Adrenal gland (tissue), 12 donors: ENCODE measurements around the gene BLVRA. TPM values are rescaled to one million over a fixed set of nuclear protein-coding genes. Genes with fewer than 3 reads are reported as not detected.
A peak's percentile ranks its signal among the peaks of the same experiment; 100 is the strongest.

Source experiments
- DNase-seq, 7 donors: peaks; one replicate each; pipeline ENCODE4 v3.0.0-alpha.2; 2019 to 2020
- H3K27ac ChIP-seq, 5 donors: fragments of 200-600 bp; sonication (generic) in 4 of 5; 1 replicate in 3 of 5; 2 replicates in 2 of 5; pipeline versions ENCODE4 v1.5.1 to v1.8.0; 2016 to 2020; ENCODE audit warnings: mild to moderate bottlenecking in 1 of 5
- H3K27me3 ChIP-seq: fragments of 200-600 bp; 2 replicates; pipeline ENCODE4 v1.8.0; 2021
- H3K36me3 ChIP-seq, 2 donors: fragments of 200-600 bp; replicated peaks in 1 of 2; 1 replicate in 1 of 2; 2 replicates in 1 of 2; pipeline versions ENCODE4 v1.5.1 to v1.8.0; 2018 to 2022
- H3K4me1 ChIP-seq, 2 donors: fragments of 200-600 bp; replicated peaks in 1 of 2; 1 replicate in 1 of 2; 2 replicates in 1 of 2; pipeline versions ENCODE4 v1.5.1 to v1.8.0; 2018 to 2021
- H3K4me3 ChIP-seq, 4 donors: fragments of 200-600 bp; sonication (generic) in 3 of 4; one replicate each; pipeline ENCODE4 v1.5.1; 2016 to 2018
- H3K9me3 ChIP-seq, 3 donors: fragments of 200-600 bp; sonication (generic) in 1 of 3; replicated peaks in 1 of 3; 1 replicate in 2 of 3; 2 replicates in 1 of 3; pipeline versions ENCODE4 v1.5.1 to v1.8.0; 2016 to 2021
- CTCF ChIP-seq, 6 experiments: fragments of 450-650 bp in 4 of 6; fragments of 200-600 bp in 2 of 6; sonication (generic) in 1 of 6; IDR thresholded peaks; 1 replicate in 5 of 6; 2 replicates in 1 of 6; pipeline versions ENCODE4 v1.5.1 to v1.8.0; 2016 to 2021; ENCODE audit warnings: antibody characterized with exemption in 6 of 6, mild to moderate bottlenecking in 2 of 6, moderate library complexity in 1 of 6
- POLR2A ChIP-seq, 2 donors: fragments of 450-650 bp; IDR thresholded peaks; one replicate each; pipeline ENCODE4 v1.6.1; 2017; ENCODE audit warnings: antibody characterized with exemption in 2 of 2, mild to moderate bottlenecking in 2 of 2, moderate library complexity in 1 of 2
- WGBS, 4 donors: extraction: QIAGEN DNeasy Blood & Tissue Kit in 2 of 4; methylation state at CpG; one replicate each; pipeline versions ENCODE4 v1.1.5 to v1.1.7; 2013 to 2017; 5-methylcytosine and 5-hydroxymethylcytosine counted together
- intact Hi-C, 2 donors: fragments of 100-400 bp; cut with DNase I; formaldehyde crosslinking; loops; one replicate each; pipeline versions ENCODE4 v1.14.1 to v1.15.0; 2022 to 2023
- polyA plus RNA-seq, 3 donors: library from polyadenylated mRNA; stranded (reverse); fragments of 200-250 nt in 2 of 3; fragments of 350-450 nt in 1 of 3; fragmentation: Illumina TruSeq in 1 of 3; extraction: RNeasy Lipid Tissue Mini Kit (QIAGEN cat#74804) in 1 of 3; gene quantifications; one replicate each; pipeline ENCODE4 v1.2.3, GENCODE V29; 2013 to 2014
- total RNA-seq, 9 donors: library from RNA; depleted of rRNA in 4 of 9; stranded (reverse); fragments of >200 nt in 4 of 9; fragments of 120-200 nt in 1 of 9; fragmentation: NEBNext Ultra II Directional in 1 of 9; extraction: Animal tissue kit (Norgen Biotek cat#: 25700) in 1 of 9; gene quantifications; one replicate each; pipeline versions ENCODE4 v1.1.0 to v1.2.4, GENCODE V29; 2013 to 2023
- donor health status: healthy with polysubstance abuse.
- donor health status: Bipolar disorder and iron deficiency.
- donor health status: DM: yes; HTN: yes; CAD: no.
- donor health status: DM: no; HTN: no; CAD: no.
- donor health status: DM: no; HTN: no; CAD: no.
- donor health status: DM: yes; HTN: yes; CAD: no.

Gene BLVRA
- total and polyA plus RNA-seq, 12 donors: 7.7 to 56.3 (median 36.5) TPM

- Histone ChIP-seq H3K27me3 (no peaks in the 10 kb centered on the region), H3K4me1 (no peaks in the 10 kb centered on the region), H3K4me3 (no peak overlapping the region), H3K36me3 (no peaks in the 10 kb centered on the region), H3K9me3 (no peaks in the 10 kb centered on the region), H3K27ac (no peak overlapping the region)
- WGBS, 4 donors: 91 to 97% (median 92%) methylated on average over 1 of the region's 1 CpG
- intact Hi-C loops: no loop called here
- no peak for DNase-seq
- TF ChIP-seq CTCF (IDR thresholded peaks at IDR 0.05): no peak
- TF ChIP-seq POLR2A (IDR thresholded peaks at IDR 0.05): no peak
These were observed 23.1 kb upstream of the BLVRA start for GRCh38 chr7:43735403-43735801.

GRCh38 chr7:43735802-43736603 lies 22.5 kb upstream of the BLVRA start:
- intact Hi-C loops: no loop called here

GRCh38 chr7:43737467-43738127 lies 20.9 kb upstream of the BLVRA start:
- no peaks in the 10 kb centered on the region for H3K36me3 ChIP-seq
- H3K4me3 ChIP-seq: no peak overlapping the region
- no peak overlapping the region for H3K27ac ChIP-seq
- TF ChIP-seq CTCF (IDR thresholded peaks at IDR 0.05): no peak
- no peak for TF ChIP-seq POLR2A (IDR thresholded peaks at IDR 0.05)
- intact Hi-C loops: no loop called here
- no peaks in the 10 kb centered on the region for H3K9me3 ChIP-seq
- 78 to 91% (median 85%) methylated on average over 3 to 6 of the region's 6 CpGs for WGBS, 4 donors
- no peaks in the 10 kb centered on the region for H3K27me3 ChIP-seq
- H3K4me1 ChIP-seq: no peaks in the 10 kb centered on the region
- DNase-seq: no peak

More at GRCh38 chr7:43735802-43736603, 22.5 kb upstream of the BLVRA start:
- no peaks in the 10 kb centered on the region for H3K9me3 ChIP-seq
- H3K4me3 ChIP-seq: no peak overlapping the region
- H3K27me3 ChIP-seq: no peaks in the 10 kb centered on the region
- H3K4me1 ChIP-seq: no peaks in the 10 kb centered on the region
- H3K36me3 ChIP-seq: no peaks in the 10 kb centered on the region
- TF ChIP-seq CTCF (IDR thresholded peaks at IDR 0.05): no peak
- TF ChIP-seq POLR2A (IDR thresholded peaks at IDR 0.05): no peak
- H3K27ac ChIP-seq: no peak overlapping the region
- 18 to 45% (median 31%) methylated on average over 2 of the region's 2 CpGs for WGBS, 4 donors
- peak in 1 of 7 donors; percentile 23 for DNase-seq

GRCh38 chr7:43742692-43743091 lies 15.8 kb upstream of the BLVRA start:
- Histone ChIP-seq H3K9me3 (no peaks in the 10 kb centered on the region), H3K36me3 (no peaks in the 10 kb centered on the region), H3K4me3 (no peak overlapping the region), H3K4me1 (no peaks in the 10 kb centered on the region), H3K27me3 (no peaks in the 10 kb centered on the region), H3K27ac (no peak overlapping the region)
- intact Hi-C loops: no loop called here
- DNase-seq: no peak
- no peak for TF ChIP-seq CTCF (IDR thresholded peaks at IDR 0.05)
- no peak for TF ChIP-seq POLR2A (IDR thresholded peaks at IDR 0.05)
